ENCODE measurements around the gene ACP3. TPM values are rescaled to one million over a fixed set of nuclear protein-coding genes. Genes with fewer than 3 reads are reported as not detected.

Gene ACP3
- total RNA-seq, 1 experiment from 2014 or later: not detected

GRCh38 chr3:132351222-132351806 is 34.1 kb downstream of the ACP3 start:
- BruUV-seq (replicated peaks): no TSS peak
- TF ChIP-seq CTCF (IDR thresholded peaks at IDR 0.05; ENCODE audit: unreplicated experiment): no peak
- Mint-ChIP-seq H3K27me3 (ENCODE audit: insufficient read depth, unreplicated experiment) (no peaks in the 10 kb centered on the region), H3K9me3 (ENCODE audit: unreplicated experiment) (no peaks in the 10 kb centered on the region), H3K36me3 (ENCODE audit: insufficient read depth, unreplicated experiment) (no peaks in the 10 kb centered on the region), H3K27ac (ENCODE audit: low read depth, unreplicated experiment) (no peak overlapping the region), H3K4me3 (ENCODE audit: unreplicated experiment) (no peak overlapping the region), H3K4me1 (ENCODE audit: insufficient read depth, unreplicated experiment) (peaks cover 16% of the 10 kb centered on the region)
- no peak for DNase-seq (ENCODE audit: unreplicated experiment)
- ChIA-PET POLR2A (no interaction called here), CTCF (interaction anchor here (0.5 to 18.2 kb wide), 29 partner anchors 8 to 1884 kb away, joined by 3 to 343 read pairs (median 5); partner anchors contain the start of gene CPNE4)
- intact Hi-C loops (cut with micrococcal nuclease): loop anchor here (10.0 kb wide), 1 partner anchor 183 kb away; no protein-coding TSS in a partner anchor

- peak; percentile 81 for DNase-seq (ENCODE audit: unreplicated experiment)
- no peaks in the 10 kb centered on the region for H3K36me3 Mint-ChIP-seq (ENCODE audit: insufficient read depth, unreplicated experiment)
- H3K4me3 Mint-ChIP-seq (ENCODE audit: unreplicated experiment): no peak overlapping the region
- intact Hi-C loops (cut with micrococcal nuclease): loop anchor here (1.0 to 10.0 kb wide), 3 partner anchors 47 to 290 kb away; no protein-coding TSS in a partner anchor
- POLR2A ChIA-PET: interaction anchor here (1.2 kb wide), 1 partner anchor 48 kb away, joined by 3 read pairs; no protein-coding TSS in a partner anchor
- H3K4me1 Mint-ChIP-seq (ENCODE audit: insufficient read depth, unreplicated experiment): peaks cover 6% of the 10 kb centered on the region
- no peaks in the 10 kb centered on the region for H3K27me3 Mint-ChIP-seq (ENCODE audit: insufficient read depth, unreplicated experiment)
- H3K9me3 Mint-ChIP-seq (ENCODE audit: unreplicated experiment): no peaks in the 10 kb centered on the region
- H3K27ac Mint-ChIP-seq (ENCODE audit: low read depth, unreplicated experiment): no peak overlapping the region
- BruUV-seq (replicated peaks): no TSS peak
- TF ChIP-seq CTCF (IDR thresholded peaks at IDR 0.05; ENCODE audit: unreplicated experiment): peak; percentile 90
- CTCF ChIA-PET: interaction anchor here (0.6 to 18.2 kb wide), 34 partner anchors 9 to 315 kb away, joined by 3 to 343 read pairs (median 6); no protein-coding TSS in a partner anchor
Observed at GRCh38 chr3:132352556-132353143, 35.4 kb downstream of the ACP3 start.

- H3K27ac Mint-ChIP-seq (ENCODE audit: low read depth, unreplicated experiment): no peak overlapping the region
- DNase-seq (ENCODE audit: unreplicated experiment): no peak
- POLR2A ChIA-PET: no interaction called here
- no peaks in the 10 kb centered on the region for H3K9me3 Mint-ChIP-seq (ENCODE audit: unreplicated experiment)
- BruUV-seq (replicated peaks): no TSS peak
- CTCF ChIA-PET: interaction anchor here (0.9 to 18.2 kb wide), 5 partner anchors 8 to 1558 kb away, joined by 3 to 343 read pairs (median 4); no protein-coding TSS in a partner anchor
- no peaks in the 10 kb centered on the region for H3K36me3 Mint-ChIP-seq (ENCODE audit: insufficient read depth, unreplicated experiment)
- no peak overlapping the region for H3K4me3 Mint-ChIP-seq (ENCODE audit: unreplicated experiment)
- no peak for TF ChIP-seq CTCF (IDR thresholded peaks at IDR 0.05; ENCODE audit: unreplicated experiment)
- intact Hi-C loops (cut with micrococcal nuclease): loop anchor here (10.0 kb wide), 1 partner anchor 180 kb away; no protein-coding TSS in a partner anchor
- H3K4me1 Mint-ChIP-seq (ENCODE audit: insufficient read depth, unreplicated experiment): peaks cover 6% of the 10 kb centered on the region
- H3K27me3 Mint-ChIP-seq (ENCODE audit: insufficient read depth, unreplicated experiment): no peaks in the 10 kb centered on the region
Observed at GRCh38 chr3:132354916-132355702, 37.9 kb downstream of the ACP3 start.

- Mint-ChIP-seq H3K27ac (ENCODE audit: low read depth, unreplicated experiment) (no peak overlapping the region), H3K4me3 (ENCODE audit: unreplicated experiment) (no peak overlapping the region), H3K4me1 (ENCODE audit: insufficient read depth, unreplicated experiment) (peaks cover 6% of the 10 kb centered on the region), H3K36me3 (ENCODE audit: insufficient read depth, unreplicated experiment) (no peaks in the 10 kb centered on the region), H3K27me3 (ENCODE audit: insufficient read depth, unreplicated experiment) (peaks cover 3% of the 10 kb centered on the region), H3K9me3 (ENCODE audit: unreplicated experiment) (no peaks in the 10 kb centered on the region)
- no peak for DNase-seq (ENCODE audit: unreplicated experiment)
- ChIA-PET CTCF (interaction anchor here (0.6 to 18.2 kb wide), 8 partner anchors 8 to 949 kb away, joined by 3 to 343 read pairs (median 4); no protein-coding TSS in a partner anchor), POLR2A (interaction anchor here (0.8 to 0.9 kb wide), 2 partner anchors 41 to 75 kb away, joined by 4 read pairs; no protein-coding TSS in a partner anchor)
- intact Hi-C loops (cut with micrococcal nuclease): loop anchor here (10.0 kb wide), 1 partner anchor 178 kb away; no protein-coding TSS in a partner anchor
- BruUV-seq (replicated peaks): no TSS peak
- TF ChIP-seq CTCF (IDR thresholded peaks at IDR 0.05; ENCODE audit: unreplicated experiment): no peak
Observed at GRCh38 chr3:132356568-132356967, 39.4 kb downstream of the ACP3 start.

Measured in MCF 10A (cell line).